ENCODE measurements around the gene CCP110. TPM values are rescaled to one million over a fixed set of nuclear protein-coding genes. Genes with fewer than 3 reads are reported as not detected.
"Not testable (repeated sequence)": the region's sequence is repeated elsewhere in the genome, so short reads cannot be mapped to it uniquely, and the experiment has no call there.

CCP110 gene
- total RNA-seq, 2 experiments from 2014 or later: 44.7 to 50.9 TPM

GRCh38 chr16:19528666-19529065, 4.9 kb downstream of the CCP110 start:
- CTCF ChIA-PET: interaction anchor here (1.0 kb wide), 1 partner anchor 12 kb away, joined by 3 read pairs; no protein-coding TSS in a partner anchor
- H3K4me3 Mint-ChIP-seq: no peak overlapping the region
- POLR2A ChIA-PET: interaction anchor here (1.6 to 2.4 kb wide), 2 partner anchors 27 to 28 kb away, joined by 3 to 6 read pairs; partner anchors contain the start of gene VPS35L
- H3K9me3 Mint-ChIP-seq: no peaks in the 10 kb centered on the region
- no peak overlapping the region for H3K27ac Mint-ChIP-seq
- no peak for DNase-seq
- H3K36me3 Mint-ChIP-seq (ENCODE audit: low read depth): peaks cover 58% of the 10 kb centered on the region
- no peaks in the 10 kb centered on the region for H3K27me3 Mint-ChIP-seq
- peaks cover 26% of the 10 kb centered on the region for H3K4me1 Mint-ChIP-seq

- Mint-ChIP-seq H3K4me3 (no peak overlapping the region), H3K27me3 (no peaks in the 10 kb centered on the region), H3K27ac (no peak overlapping the region), H3K4me1 (peaks cover 8% of the 10 kb centered on the region), H3K36me3 (ENCODE audit: low read depth) (peaks cover 75% of the 10 kb centered on the region), H3K9me3 (no peaks in the 10 kb centered on the region)
- ChIA-PET POLR2A (no interaction called here), CTCF (no interaction called here)
- DNase-seq: no peak
Measured at GRCh38 chr16:19532601-19533000, 8.9 kb downstream of the CCP110 start.

- Mint-ChIP-seq H3K27ac (no peak overlapping the region), H3K4me3 (no peak overlapping the region), H3K27me3 (no peaks in the 10 kb centered on the region), H3K36me3 (ENCODE audit: low read depth) (peaks cover 71% of the 10 kb centered on the region), H3K9me3 (peaks cover 5% of the 10 kb centered on the region), H3K4me1 (peaks cover 17% of the 10 kb centered on the region)
- DNase-seq: no peak
- POLR2A ChIA-PET: interaction anchor here (4.2 kb wide), 1 partner anchor 16 kb away, joined by 22 read pairs; the partner anchor contains the start of gene CCP110
- CTCF ChIA-PET: interaction anchor here (1.1 to 2.6 kb wide), 6 partner anchors 9 to 43 kb away, joined by 3 to 13 read pairs (median 4); partner anchors contain the start of gene VPS35L
Measured at GRCh38 chr16:19540241-19540970, 16.7 kb downstream of the CCP110 start.

- H3K27me3 Mint-ChIP-seq: no peaks in the 10 kb centered on the region
- H3K27ac Mint-ChIP-seq: no peak overlapping the region
- peaks cover 5% of the 10 kb centered on the region for H3K9me3 Mint-ChIP-seq
- peaks cover 19% of the 10 kb centered on the region for H3K4me1 Mint-ChIP-seq
- no peak overlapping the region for H3K4me3 Mint-ChIP-seq
- peaks cover 60% of the 10 kb centered on the region for H3K36me3 Mint-ChIP-seq (ENCODE audit: low read depth)
- ChIA-PET POLR2A (interaction anchor here (1.3 to 1.9 kb wide), 2 partner anchors 12 to 18 kb away, joined by 8 to 10 read pairs; partner anchors contain the start of genes CCP110 and VPS35L), CTCF (interaction anchor here (1.4 kb wide), 1 partner anchor 13 kb away, joined by 14 read pairs; the partner anchor contains the start of gene VPS35L)
- no peak for DNase-seq
Measured at GRCh38 chr16:19542138-19542821, 18.5 kb downstream of the CCP110 start.

GRCh38 chr16:19543278-19543996, 19.7 kb downstream of the CCP110 start:
- ChIA-PET POLR2A (interaction anchor here (1.3 to 1.9 kb wide), 2 partner anchors 11 to 19 kb away, joined by 8 to 10 read pairs; partner anchors contain the start of genes CCP110 and VPS35L), CTCF (interaction anchor here (1.4 kb wide), 1 partner anchor 12 kb away, joined by 14 read pairs; the partner anchor contains the start of gene VPS35L)
- not testable (repeated sequence) for H3K4me3 Mint-ChIP-seq, H3K27me3 Mint-ChIP-seq, DNase-seq, H3K9me3 Mint-ChIP-seq
- Mint-ChIP-seq H3K27ac (peak overlapping the region; percentile 55), H3K36me3 (ENCODE audit: low read depth) (peaks cover 62% of the 10 kb centered on the region), H3K4me1 (peaks cover 21% of the 10 kb centered on the region)

GRCh38 chr16:19548144-19548543, 24.4 kb downstream of the CCP110 start:
- H3K27ac Mint-ChIP-seq: no peak overlapping the region
- peaks cover 49% of the 10 kb centered on the region for H3K36me3 Mint-ChIP-seq (ENCODE audit: low read depth)
- H3K27me3 Mint-ChIP-seq: no peaks in the 10 kb centered on the region
- ChIA-PET CTCF (no interaction called here), POLR2A (interaction anchor here (0.9 to 1.5 kb wide), 2 partner anchors 24 kb away, joined by 3 to 6 read pairs; no protein-coding TSS in a partner anchor)
- H3K4me3 Mint-ChIP-seq: no peak overlapping the region
- DNase-seq: no peak
- peaks cover 3% of the 10 kb centered on the region for H3K9me3 Mint-ChIP-seq
- peaks cover 23% of the 10 kb centered on the region for H3K4me1 Mint-ChIP-seq

- DNase-seq: no peak
- Mint-ChIP-seq H3K27ac (no peak overlapping the region), H3K36me3 (ENCODE audit: low read depth) (peaks cover 36% of the 10 kb centered on the region), H3K9me3 (no peaks in the 10 kb centered on the region), H3K4me1 (peaks cover 16% of the 10 kb centered on the region), H3K27me3 (no peaks in the 10 kb centered on the region), H3K4me3 (no peak overlapping the region)
- ChIA-PET POLR2A (interaction anchor here (0.8 to 1.5 kb wide), 2 partner anchors 25 to 28 kb away, joined by 3 to 6 read pairs; partner anchors contain the start of gene GDE1), CTCF (interaction anchor here (0.8 to 1.5 kb wide), 3 partner anchors 10 to 34 kb away, joined by 3 to 7 read pairs (median 5); no protein-coding TSS in a partner anchor)
Measured at GRCh38 chr16:19549673-19550072, 25.9 kb downstream of the CCP110 start.

GRCh38 chr16:19555186-19555937, 31.6 kb downstream of the CCP110 start, which contains the start of gene VPS35L:
Gene VPS35L (plus strand): TSS chr16:19555703. CDS start chr16:19555730, 27 bp downstream.
- Mint-ChIP-seq H3K9me3 (no peaks in the 10 kb centered on the region), H3K27me3 (no peaks in the 10 kb centered on the region), H3K36me3 (ENCODE audit: low read depth) (peaks cover 18% of the 10 kb centered on the region), H3K4me3 (peak within 1 kb of the TSS; percentile 86), H3K4me1 (peaks cover 24% of the 10 kb centered on the region), H3K27ac (peak within 1 kb of the TSS; percentile 89)
- DNase-seq: peak; percentile 96
- ChIA-PET CTCF (interaction anchor here (0.9 to 3.5 kb wide), 26 partner anchors 10 to 1319 kb away, joined by 3 to 30 read pairs (median 9); partner anchors contain the start of genes CCP110, COQ7, GDE1 and GPRC5B), POLR2A (interaction anchor here (0.8 to 6.2 kb wide), 19 partner anchors 9 to 765 kb away, joined by 3 to 103 read pairs (median 4); partner anchors contain the start of genes ARL6IP1, CCP110, COQ7 and GDE1)

- no peaks in the 10 kb centered on the region for H3K27me3 Mint-ChIP-seq
- no peaks in the 10 kb centered on the region for H3K9me3 Mint-ChIP-seq
- ChIA-PET POLR2A (interaction anchor here (0.8 to 6.2 kb wide), 20 partner anchors 8 to 766 kb away, joined by 3 to 103 read pairs (median 4); partner anchors contain the start of genes ARL6IP1, CCP110, COQ7 and GDE1), CTCF (interaction anchor here (0.7 to 3.5 kb wide), 30 partner anchors 11 to 1319 kb away, joined by 3 to 30 read pairs (median 8); partner anchors contain the start of genes CCP110, COQ7, GDE1 and THUMPD1)
- DNase-seq: peak; percentile 39
- peaks cover 24% of the 10 kb centered on the region for H3K4me1 Mint-ChIP-seq
- peak overlapping the region; percentile 86 for H3K4me3 Mint-ChIP-seq
- H3K27ac Mint-ChIP-seq: peak overlapping the region; percentile 89
- peaks cover 12% of the 10 kb centered on the region for H3K36me3 Mint-ChIP-seq (ENCODE audit: low read depth)
Measured at GRCh38 chr16:19555938-19556771, 32.4 kb downstream of the CCP110 start.

- Mint-ChIP-seq H3K27me3 (no peaks in the 10 kb centered on the region), H3K36me3 (ENCODE audit: low read depth) (peaks cover 11% of the 10 kb centered on the region), H3K4me3 (no peak overlapping the region), H3K9me3 (no peaks in the 10 kb centered on the region), H3K4me1 (peaks cover 18% of the 10 kb centered on the region), H3K27ac (no peak overlapping the region)
- POLR2A ChIA-PET: no interaction called here
- no peak for DNase-seq
- CTCF ChIA-PET: interaction anchor here (0.7 to 1.6 kb wide), 7 partner anchors 8 to 340 kb away, joined by 3 to 6 read pairs (median 3); no protein-coding TSS in a partner anchor
Measured at GRCh38 chr16:19559242-19559910, 35.6 kb downstream of the CCP110 start.
